GM21529 (cell line): ENCODE results near the gene HP1BP3.

Source experiments
- ATAC-seq: cut with Tn5 transposase; IDR thresholded peaks from one replicate; pipeline ENCODE4 v1.9.1; 2021; ENCODE audit not compliant: unreplicated experiment

The HP1BP3 gene

DNA sequence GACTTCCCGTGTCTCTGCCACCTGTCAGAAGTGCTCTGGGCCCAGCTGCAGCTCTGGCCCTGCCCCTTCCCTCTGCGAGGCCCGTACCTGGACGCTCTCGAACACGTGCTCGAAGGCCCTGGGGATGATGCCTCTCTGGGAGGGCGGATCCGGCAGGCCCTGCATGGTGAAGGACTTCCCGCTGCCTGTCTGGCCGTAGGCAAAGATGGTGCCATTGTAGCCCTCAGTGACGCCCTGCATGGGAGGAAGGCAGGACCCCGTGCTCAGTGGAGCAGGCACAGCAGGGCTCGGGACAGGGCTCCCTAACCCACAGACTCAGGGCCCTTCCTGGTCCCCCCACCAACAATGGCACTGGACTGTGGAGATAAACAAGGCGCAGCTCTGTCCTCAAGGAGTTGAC, 71.7 kb downstream of the HP1BP3 start:
- ATAC-seq: no peak

DNA sequence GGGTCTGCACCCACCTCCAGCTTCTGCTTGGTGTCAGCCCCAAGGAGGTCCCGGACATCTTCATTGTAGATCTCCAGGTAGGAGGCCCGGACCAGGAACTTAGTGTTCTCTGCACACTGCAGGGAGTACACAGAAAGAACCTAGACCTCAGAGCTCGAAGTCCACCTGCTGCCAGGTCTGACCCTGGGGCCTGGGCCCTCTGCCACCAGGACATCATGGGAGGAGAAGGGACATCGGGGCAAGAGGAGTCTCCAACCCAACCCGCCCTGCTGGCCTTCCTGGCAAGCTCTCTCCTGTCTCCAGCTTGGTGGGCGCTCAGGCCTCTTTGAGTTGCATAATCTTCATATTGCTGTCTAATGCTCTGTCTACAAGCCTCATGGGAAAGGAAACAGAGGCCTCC, 73.7 kb downstream of the HP1BP3 start:
- ATAC-seq: no peak

GRCh38 chr1:20712215-20712577, 74.9 kb downstream of the HP1BP3 start:
- no peak for ATAC-seq

GRCh38 chr1:20711285-20712214, 75.6 kb downstream of the HP1BP3 start:
- no peak for ATAC-seq

DNA sequence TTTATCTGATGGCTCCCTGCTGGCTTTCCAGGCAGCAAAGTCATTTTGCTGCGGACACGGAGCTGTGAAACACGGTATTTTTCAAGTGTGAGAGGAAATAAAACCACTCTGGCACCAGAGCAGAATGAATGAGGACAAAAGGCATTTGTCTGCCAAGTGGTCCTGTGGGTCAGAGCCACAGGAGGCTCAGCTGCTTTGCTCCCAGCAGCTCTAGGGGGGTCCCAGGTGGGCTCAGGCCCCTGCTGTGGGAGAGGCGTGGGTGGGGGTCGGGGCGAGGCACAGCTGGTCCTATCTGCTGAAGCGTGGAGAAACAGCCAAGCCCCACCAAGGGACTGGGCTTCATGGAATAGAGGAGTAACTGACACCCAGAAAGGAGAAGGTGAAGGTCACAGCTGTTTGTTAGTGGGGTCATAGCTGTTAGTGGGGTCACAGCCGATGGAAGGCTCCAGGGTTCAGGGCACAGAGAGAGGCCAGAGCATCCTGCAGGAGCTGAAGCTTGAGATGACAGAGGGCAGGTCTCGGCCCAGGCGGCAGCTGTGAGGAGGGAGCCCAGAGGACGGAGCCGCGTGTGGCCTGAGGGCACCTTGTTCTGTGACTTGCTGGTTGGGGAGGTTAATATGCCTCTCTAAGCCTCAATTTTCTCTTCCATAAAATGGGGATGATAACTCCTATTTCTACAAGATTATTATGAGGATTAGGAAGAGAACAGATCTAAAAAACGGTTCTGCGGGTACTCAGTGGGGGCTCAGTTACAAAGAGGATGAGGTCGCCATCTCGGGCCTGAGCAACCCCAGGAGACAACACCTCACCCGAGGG, 76.4 kb downstream of the HP1BP3 start:
- no peak for ATAC-seq

- no peak for ATAC-seq
Measured at GRCh38 chr1:20709868-20710267, 77.2 kb downstream of the HP1BP3 start.

DNA sequence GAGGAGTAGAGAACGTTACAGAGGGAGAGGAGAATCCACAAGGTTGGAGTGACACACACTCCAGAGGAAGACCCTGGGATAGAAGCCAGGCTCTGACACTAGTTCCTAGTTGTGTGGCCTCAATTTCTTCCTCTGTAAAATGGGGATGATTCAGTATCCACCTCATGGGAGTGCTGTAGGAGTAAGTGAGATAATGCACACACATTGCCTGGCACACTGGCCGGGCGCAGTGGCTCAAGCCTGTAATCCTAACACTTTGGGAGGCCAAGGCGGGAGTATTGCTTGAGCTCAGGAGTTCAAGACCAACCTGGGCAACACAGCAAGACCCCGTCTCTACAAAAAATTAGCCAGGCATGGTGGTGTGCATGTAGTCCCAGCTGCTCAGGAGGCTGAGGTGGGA, 78.2 kb downstream of the HP1BP3 start:
- no peak for ATAC-seq

- ATAC-seq: no peak
Measured at GRCh38 chr1:20708057-20708456, 79.0 kb downstream of the HP1BP3 start.

- ATAC-seq: no peak
Measured at GRCh38 chr1:20706841-20707240, 80.3 kb downstream of the HP1BP3 start.

GRCh38 chr1:20705203-20705755, 81.8 kb downstream of the HP1BP3 start:
- ATAC-seq: no peak

DNA sequence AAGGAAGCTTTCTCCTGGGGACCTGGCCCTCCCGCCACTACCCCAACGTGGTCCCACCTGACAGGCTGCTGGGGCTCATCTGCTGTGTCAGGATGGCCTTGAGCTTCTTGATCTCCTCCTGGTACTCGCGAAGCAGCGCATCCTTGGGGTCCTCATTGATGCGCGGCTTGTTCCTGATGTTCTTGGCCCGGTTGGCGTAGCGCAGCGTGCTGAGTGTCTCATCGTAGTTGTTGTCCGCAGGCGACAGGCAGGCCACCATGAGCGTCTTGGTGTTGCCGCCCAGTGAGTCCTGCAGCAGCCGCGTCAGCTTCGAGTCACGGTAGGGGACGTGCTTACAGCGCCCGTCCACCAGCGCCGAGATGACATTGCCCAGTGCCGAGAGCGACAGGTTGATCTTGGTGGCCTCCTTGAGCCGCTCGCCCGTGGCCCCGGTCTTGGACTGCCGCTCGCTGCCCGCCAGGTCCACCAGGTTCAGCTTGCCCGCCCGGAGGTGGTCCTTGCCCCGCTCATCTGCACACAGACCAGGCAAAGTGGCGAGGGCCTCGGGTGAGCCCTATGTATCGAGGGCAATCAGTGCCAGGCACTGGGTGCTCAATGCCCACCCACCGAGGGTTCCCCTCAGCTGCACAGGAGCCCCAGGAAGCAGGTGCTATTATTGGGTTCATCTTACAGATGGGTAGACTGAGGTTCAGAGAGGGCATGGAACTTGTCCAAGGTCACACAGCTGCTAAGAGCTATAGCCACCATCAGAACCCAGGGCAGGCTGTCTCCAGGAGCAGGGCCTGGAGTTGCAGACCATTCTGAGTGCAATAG, 82.5 kb downstream of the HP1BP3 start:
- ATAC-seq: no peak

DNA sequence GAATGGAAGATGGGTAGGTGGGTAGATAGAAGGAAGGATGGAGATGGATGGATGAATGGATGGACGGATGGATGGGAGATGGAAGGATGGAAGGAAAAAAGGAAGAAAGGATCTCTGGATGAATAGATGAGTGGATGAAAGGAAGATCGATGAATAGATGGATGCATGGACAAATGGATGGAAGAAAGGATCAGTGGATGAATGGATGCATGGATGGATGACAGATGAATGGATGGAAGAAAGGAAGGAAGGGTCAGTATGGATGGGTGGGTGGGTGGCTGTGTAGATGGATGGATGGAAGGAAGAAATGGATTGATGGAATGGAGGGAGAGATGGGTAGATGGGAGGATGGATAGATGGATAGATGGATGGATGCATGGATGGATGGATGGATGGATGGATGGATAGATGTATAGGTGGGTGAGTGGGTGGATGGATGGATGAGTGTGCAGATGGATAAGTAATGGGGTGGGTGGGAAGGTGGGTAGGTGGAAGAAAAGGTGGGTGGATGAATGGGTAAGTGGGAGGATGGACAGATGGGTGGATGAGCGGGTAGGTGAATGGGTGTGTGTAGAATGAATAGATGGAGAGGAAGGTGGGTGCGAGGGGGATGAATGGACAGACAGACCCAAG, 83.9 kb downstream of the HP1BP3 start:
- ATAC-seq: no peak

GRCh38 chr1:20702416-20702815, 84.7 kb downstream of the HP1BP3 start:
- no peak for ATAC-seq

GRCh38 chr1:20701847-20702246, 85.3 kb downstream of the HP1BP3 start:
- ATAC-seq: no peak

- ATAC-seq: no peak
Measured at GRCh38 chr1:20701446-20701845, 85.7 kb downstream of the HP1BP3 start.

DNA sequence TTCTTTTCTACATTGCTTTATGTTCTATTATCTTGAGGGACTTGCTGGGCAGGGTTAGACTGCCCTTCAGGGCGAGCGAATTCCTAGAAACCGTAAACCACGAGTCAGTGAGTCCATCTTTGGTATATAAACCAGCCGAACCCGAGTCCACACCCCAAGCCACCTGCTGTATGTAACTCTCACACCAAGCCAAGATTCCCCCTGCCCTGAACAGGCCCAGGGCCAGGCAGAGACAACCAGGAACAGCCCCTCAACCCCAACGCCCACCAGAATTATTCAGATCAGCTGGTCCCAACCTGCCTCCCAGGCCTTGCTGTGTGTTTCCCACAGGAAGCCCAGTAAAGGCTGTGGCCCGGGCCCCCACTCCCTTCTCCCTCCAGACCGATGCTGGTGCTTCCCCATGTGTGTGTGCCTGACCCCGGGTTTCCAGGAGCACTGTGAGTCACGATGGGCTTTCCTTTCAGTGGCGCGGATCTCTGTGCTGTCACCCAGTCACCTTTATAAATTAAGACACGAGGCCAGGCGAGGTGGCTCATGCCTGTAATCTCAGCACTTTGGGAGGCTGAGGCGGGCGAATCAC, 86.4 kb downstream of the HP1BP3 start:
- no peak for ATAC-seq

- ATAC-seq: no peak
Measured at GRCh38 chr1:20699558-20699957, 87.5 kb downstream of the HP1BP3 start.

DNA sequence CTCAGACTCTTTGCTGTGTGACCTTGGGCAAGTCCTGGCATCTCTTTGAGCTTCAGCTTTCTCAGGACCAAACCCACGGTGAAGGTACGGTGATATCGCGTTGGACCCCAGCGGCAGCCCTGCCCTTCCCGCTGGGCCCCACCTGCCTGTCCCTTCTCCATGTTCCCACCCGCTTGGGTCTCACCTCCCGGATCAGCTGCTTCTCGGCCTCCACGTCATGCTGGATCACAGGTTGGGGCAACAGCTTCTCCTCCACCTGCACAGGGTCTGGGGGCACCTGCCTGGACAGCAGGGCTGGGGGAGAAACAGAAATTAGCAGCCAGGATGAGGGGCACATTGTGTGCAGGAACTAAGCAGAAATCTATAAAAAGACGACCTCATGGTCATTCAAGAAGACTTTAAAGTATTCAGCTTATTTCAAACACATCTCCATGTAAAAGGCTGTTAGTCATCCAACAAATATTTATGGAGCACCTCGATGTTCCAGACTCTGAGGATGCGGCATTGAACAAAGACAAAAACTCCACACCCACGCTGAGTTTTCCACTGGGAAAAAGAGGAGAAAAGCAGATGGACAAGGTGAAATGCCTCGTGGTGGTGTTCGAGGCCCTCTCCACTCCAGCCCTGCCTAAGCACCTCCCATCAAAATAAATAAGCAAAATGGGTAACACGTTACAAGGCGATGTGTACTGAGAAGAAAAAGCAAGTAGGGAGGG, 88.8 kb downstream of the HP1BP3 start:
- no peak for ATAC-seq

GRCh38 chr1:20697563-20697962, 89.5 kb downstream of the HP1BP3 start:
- no peak for ATAC-seq
